ENCODE measurements around the gene AATK. TPM values are rescaled to one million over a fixed set of nuclear protein-coding genes. Genes with fewer than 3 reads are reported as not detected.

AATK gene
- total RNA-seq, 1 experiment from 2014 or later = 4.4 TPM

GRCh38 chr17:81142301-81143199 is 23.5 kb downstream of the AATK start:
- no peaks in the 10 kb centered on the region for H3K9me2 ChIP-seq (ENCODE audit: insufficient read depth)
- H3K9ac ChIP-seq (ENCODE audit: low read length) = no peak overlapping the region; the same call in 1 of the 2 replicates
- BruUV-seq (replicated peaks) = no TSS peak
- RAD21 ChIA-PET (ENCODE audit: low non-redundant PET in 1 of 2, low total read pairs in 2 of 2, uncharacterized antibody in 2 of 2, unreplicated experiment in 2 of 2) = interaction anchor here (0.6 to 1.3 kb wide), 6 partner anchors 24 to 342 kb away, joined by 3 to 7 read pairs (median 4); no protein-coding TSS in a partner anchor
- no peak overlapping the region for H3K4me3 ChIP-seq (replicated peaks in 1 of 2; ENCODE audit: low read depth in 1 of 2, low read length in 2 of 2)
- CTCF ChIA-PET = interaction anchor here (0.6 to 2.2 kb wide), 14 partner anchors 10 to 395 kb away, joined by 3 to 11 read pairs (median 4); partner anchors contain the start of genes CEP131, NDUFAF8 and TEPSIN
- H4K20me1 ChIP-seq (ENCODE audit: insufficient read depth) = no peaks in the 10 kb centered on the region
- peak overlapping the region; percentile 82 for H2AFZ ChIP-seq (ENCODE audit: low read depth, low read length, poor library complexity, severe bottlenecking)
- no peaks in the 10 kb centered on the region for H3K79me2 ChIP-seq (ENCODE audit: insufficient read depth, low read length)
- no peaks in the 10 kb centered on the region for H3K36me3 ChIP-seq (ENCODE audit: control insufficient read depth in 1 of 2, insufficient read depth in 2 of 2, low read length in 2 of 2)
- no peaks in the 10 kb centered on the region; a peak in 1 of 4 replicates for H3K9me3 ChIP-seq (ENCODE audit: control insufficient read depth in 1 of 2, insufficient read depth in 1 of 2, low read depth in 1 of 2, low read length in 2 of 2)
- no peaks in the 10 kb centered on the region for H3K27me3 ChIP-seq (ENCODE audit: insufficient read depth, low read length)
- H3K27ac ChIP-seq (ENCODE audit: low read depth, low read length) = peak overlapping the region; percentile 25; the same call in 1 of the 2 replicates
- POLR2A ChIA-PET = interaction anchor here (0.5 to 1.0 kb wide), 3 partner anchors 22 to 366 kb away, joined by 3 to 4 read pairs (median 3); partner anchors contain the start of gene CEP131
- DNase-seq (ENCODE audit: low read depth, low spot score) (peak; percentile 76), ATAC-seq (peak; percentile 93)
- peak overlapping the region; percentile 49 for H3K4me2 ChIP-seq (ENCODE audit: low read length)
- H3K4me1 ChIP-seq (ENCODE audit: control insufficient read depth in 1 of 2, insufficient read depth in 2 of 2, low read length in 2 of 2) = peaks cover 6 to 12% of the 10 kb centered on the region in 2 experiments; a peak in 3 of 4 replicates
- TF ChIP-seq CEBPB (IDR thresholded peaks at IDR 0.05; ENCODE audit: low read depth) = no peak
- TF ChIP-seq RAD21 (IDR thresholded peaks at IDR 0.05; ENCODE audit: low read depth) = peak; percentile 87
- TF ChIP-seq CTCF (IDR thresholded peaks at IDR 0.05 in 2 of 3, conservative IDR thresholded peaks at IDR 0.05 in 1 of 3; ENCODE audit: borderline replicate concordance in 1 of 3, insufficient read depth in 1 of 3, low read depth in 2 of 3, low read length in 2 of 3) = peak; percentile 78 to 85 (median 84); a peak in 5 of 6 replicates
- TF ChIP-seq REST (IDR thresholded peaks at IDR 0.05; ENCODE audit: low read depth) = no peak
- peak; percentile 51 for TF ChIP-seq YY1 (IDR thresholded peaks at IDR 0.05; ENCODE audit: extremely low read depth, insufficient replicate concordance, low read depth, low read length)
- intact Hi-C loops (cut with micrococcal nuclease) = loop anchor here (1.0 to 5.0 kb wide), 5 partner anchors 58 to 345 kb away; no protein-coding TSS in a partner anchor

Measured in HCT116 (cell line).